ENCODE measurements around the gene ANXA11. TPM values are rescaled to one million over a fixed set of nuclear protein-coding genes. Genes with fewer than 3 reads are reported as not detected.

The ANXA11 gene
- total and polyA plus RNA-seq, 2 donors = 107 to 152 TPM

GRCh38 chr10:80173466-80173865 is 31.9 kb downstream of the ANXA11 start:
- WGBS = 76% methylated on average over 6 of the region's 6 CpGs

GRCh38 chr10:80172896-80173295 is 32.4 kb downstream of the ANXA11 start:
- Histone ChIP-seq H3K9me3 (ENCODE audit: control insufficient read depth in 2 of 2, insufficient read depth in 1 of 2, low read length in 1 of 2) (no peaks in the 10 kb centered on the region), H3K4me1 (ENCODE audit: control insufficient read depth in 2 of 2, insufficient read depth in 2 of 2, low read length in 2 of 2) (peaks cover 0 to 6% of the 10 kb centered on the region in 2 donors), H3K36me3 (ENCODE audit: control insufficient read depth in 2 of 2, insufficient read depth in 2 of 2, low read length in 1 of 2) (peaks cover 45 to 54% of the 10 kb centered on the region in 2 donors), H3K27me3 (ENCODE audit: control insufficient read depth in 2 of 2, insufficient read depth in 1 of 2, low read length in 1 of 2) (no peaks in the 10 kb centered on the region), H3K27ac (ENCODE audit: low read depth in 1 of 2, low read length in 1 of 2) (peak overlapping the region in 1 of 2 donors; percentile 30), H3K4me3 (ENCODE audit: low read length in 2 of 2) (no peak overlapping the region)
- DNase-seq (ENCODE audit: low read depth in 6 of 9, low spot score in 9 of 9) = no peak
- WGBS = 93% methylated on average over 5 of the region's 5 CpGs

More at GRCh38 chr10:80173466-80173865, 31.9 kb downstream of the ANXA11 start:
- Histone ChIP-seq H3K4me3 (ENCODE audit: low read length in 2 of 2) (no peak overlapping the region), H3K36me3 (ENCODE audit: control insufficient read depth in 2 of 2, insufficient read depth in 2 of 2, low read length in 1 of 2) (peaks cover 44 to 53% of the 10 kb centered on the region in 2 donors), H3K27ac (ENCODE audit: low read depth in 1 of 2, low read length in 1 of 2) (peak overlapping the region in 1 of 2 donors; percentile 30), H3K4me1 (ENCODE audit: control insufficient read depth in 2 of 2, insufficient read depth in 2 of 2, low read length in 2 of 2) (peaks cover 0 to 9% of the 10 kb centered on the region in 2 donors), H3K27me3 (ENCODE audit: control insufficient read depth in 2 of 2, insufficient read depth in 1 of 2, low read length in 1 of 2) (no peaks in the 10 kb centered on the region), H3K9me3 (ENCODE audit: control insufficient read depth in 2 of 2, insufficient read depth in 1 of 2, low read length in 1 of 2) (no peaks in the 10 kb centered on the region)
- DNase-seq (ENCODE audit: low read depth in 6 of 9, low spot score in 9 of 9) = peak in 2 of 9 donors; percentile 24 to 55

GRCh38 chr10:80171248-80171660 is 34.1 kb downstream of the ANXA11 start:
- Histone ChIP-seq H3K9me3 (ENCODE audit: control insufficient read depth in 2 of 2, insufficient read depth in 1 of 2, low read length in 1 of 2) (no peaks in the 10 kb centered on the region), H3K36me3 (ENCODE audit: control insufficient read depth in 2 of 2, insufficient read depth in 2 of 2, low read length in 1 of 2) (peaks cover 61 to 71% of the 10 kb centered on the region in 2 donors), H3K4me1 (ENCODE audit: control insufficient read depth in 2 of 2, insufficient read depth in 2 of 2, low read length in 2 of 2) (peaks cover 0 to 6% of the 10 kb centered on the region in 2 donors), H3K27me3 (ENCODE audit: control insufficient read depth in 2 of 2, insufficient read depth in 1 of 2, low read length in 1 of 2) (no peaks in the 10 kb centered on the region), H3K27ac (ENCODE audit: low read depth in 1 of 2, low read length in 1 of 2) (no peak overlapping the region), H3K4me3 (ENCODE audit: low read length in 2 of 2) (no peak overlapping the region)
- WGBS = 96% methylated on average over 7 of the region's 7 CpGs
- DNase-seq (ENCODE audit: low read depth in 6 of 9, low spot score in 9 of 9) = no peak

GRCh38 chr10:80170641-80171040 is 34.7 kb downstream of the ANXA11 start:
- H3K36me3 ChIP-seq (ENCODE audit: control insufficient read depth in 2 of 2, insufficient read depth in 2 of 2, low read length in 1 of 2) = peaks cover 67 to 77% of the 10 kb centered on the region in 2 donors
- H3K27me3 ChIP-seq (ENCODE audit: control insufficient read depth in 2 of 2, insufficient read depth in 1 of 2, low read length in 1 of 2) = no peaks in the 10 kb centered on the region
- no peak for DNase-seq (ENCODE audit: low read depth in 6 of 9, low spot score in 9 of 9)
- 96% methylated on average over 10 of the region's 10 CpGs for WGBS
- H3K4me1 ChIP-seq (ENCODE audit: control insufficient read depth in 2 of 2, insufficient read depth in 2 of 2, low read length in 2 of 2) = peaks cover 0 to 6% of the 10 kb centered on the region in 2 donors
- no peak overlapping the region for H3K27ac ChIP-seq (ENCODE audit: low read depth in 1 of 2, low read length in 1 of 2)
- H3K4me3 ChIP-seq (ENCODE audit: low read length in 2 of 2) = no peak overlapping the region
- H3K9me3 ChIP-seq (ENCODE audit: control insufficient read depth in 2 of 2, insufficient read depth in 1 of 2, low read length in 1 of 2) = no peaks in the 10 kb centered on the region

- Histone ChIP-seq H3K9me3 (ENCODE audit: control insufficient read depth in 2 of 2, insufficient read depth in 1 of 2, low read length in 1 of 2) (no peaks in the 10 kb centered on the region), H3K27ac (ENCODE audit: low read depth in 1 of 2, low read length in 1 of 2) (no peak overlapping the region), H3K36me3 (ENCODE audit: control insufficient read depth in 2 of 2, insufficient read depth in 2 of 2, low read length in 1 of 2) (peaks cover 73 to 81% of the 10 kb centered on the region in 2 donors), H3K4me3 (ENCODE audit: low read length in 2 of 2) (no peak overlapping the region), H3K4me1 (ENCODE audit: control insufficient read depth in 2 of 2, insufficient read depth in 2 of 2, low read length in 2 of 2) (peaks cover 0 to 6% of the 10 kb centered on the region in 2 donors), H3K27me3 (ENCODE audit: control insufficient read depth in 2 of 2, insufficient read depth in 1 of 2, low read length in 1 of 2) (no peaks in the 10 kb centered on the region)
- DNase-seq (ENCODE audit: low read depth in 6 of 9, low spot score in 9 of 9) = no peak
- 94% methylated on average over 4 of the region's 4 CpGs for WGBS
Observed at GRCh38 chr10:80170026-80170425, 35.3 kb downstream of the ANXA11 start.

GRCh38 chr10:80168679-80169380 is 36.5 kb downstream of the ANXA11 start:
- Histone ChIP-seq H3K27me3 (ENCODE audit: control insufficient read depth in 2 of 2, insufficient read depth in 1 of 2, low read length in 1 of 2) (no peaks in the 10 kb centered on the region), H3K9me3 (ENCODE audit: control insufficient read depth in 2 of 2, insufficient read depth in 1 of 2, low read length in 1 of 2) (no peaks in the 10 kb centered on the region), H3K4me1 (ENCODE audit: control insufficient read depth in 2 of 2, insufficient read depth in 2 of 2, low read length in 2 of 2) (peaks cover 0 to 6% of the 10 kb centered on the region in 2 donors), H3K27ac (ENCODE audit: low read depth in 1 of 2, low read length in 1 of 2) (no peak overlapping the region), H3K36me3 (ENCODE audit: control insufficient read depth in 2 of 2, insufficient read depth in 2 of 2, low read length in 1 of 2) (peaks cover 85 to 91% of the 10 kb centered on the region in 2 donors), H3K4me3 (ENCODE audit: low read length in 2 of 2) (no peak overlapping the region)
- no peak for DNase-seq (ENCODE audit: low read depth in 6 of 9, low spot score in 9 of 9)
- WGBS = 98% methylated on average over 13 of the region's 13 CpGs

GRCh38 chr10:80168162-80168511 is 37.2 kb downstream of the ANXA11 start:
- 95% methylated on average over 7 of the region's 7 CpGs for WGBS
- H3K9me3 ChIP-seq (ENCODE audit: control insufficient read depth in 2 of 2, insufficient read depth in 1 of 2, low read length in 1 of 2) = no peaks in the 10 kb centered on the region
- DNase-seq (ENCODE audit: low read depth in 6 of 9, low spot score in 9 of 9) = no peak
- peaks cover 0 to 2% of the 10 kb centered on the region in 2 donors for H3K4me1 ChIP-seq (ENCODE audit: control insufficient read depth in 2 of 2, insufficient read depth in 2 of 2, low read length in 2 of 2)
- peaks cover 91 to 93% of the 10 kb centered on the region in 2 donors for H3K36me3 ChIP-seq (ENCODE audit: control insufficient read depth in 2 of 2, insufficient read depth in 2 of 2, low read length in 1 of 2)
- no peaks in the 10 kb centered on the region for H3K27me3 ChIP-seq (ENCODE audit: control insufficient read depth in 2 of 2, insufficient read depth in 1 of 2, low read length in 1 of 2)
- H3K4me3 ChIP-seq (ENCODE audit: low read length in 2 of 2) = no peak overlapping the region
- H3K27ac ChIP-seq (ENCODE audit: low read depth in 1 of 2, low read length in 1 of 2) = no peak overlapping the region

GRCh38 chr10:80167471-80168161 is 37.7 kb downstream of the ANXA11 start:
- no peak for DNase-seq (ENCODE audit: low read depth in 6 of 9, low spot score in 9 of 9)
- Histone ChIP-seq H3K27ac (ENCODE audit: low read depth in 1 of 2, low read length in 1 of 2) (no peak overlapping the region), H3K4me3 (ENCODE audit: low read length in 2 of 2) (no peak overlapping the region), H3K27me3 (ENCODE audit: control insufficient read depth in 2 of 2, insufficient read depth in 1 of 2, low read length in 1 of 2) (no peaks in the 10 kb centered on the region), H3K4me1 (ENCODE audit: control insufficient read depth in 2 of 2, insufficient read depth in 2 of 2, low read length in 2 of 2) (no peaks in the 10 kb centered on the region), H3K9me3 (ENCODE audit: control insufficient read depth in 2 of 2, insufficient read depth in 1 of 2, low read length in 1 of 2) (no peaks in the 10 kb centered on the region), H3K36me3 (ENCODE audit: control insufficient read depth in 2 of 2, insufficient read depth in 2 of 2, low read length in 1 of 2) (peaks cover 91 to 93% of the 10 kb centered on the region in 2 donors)
- 94% methylated on average over 8 of the region's 8 CpGs for WGBS

Measured in thymus (tissue), 11 donors.